HCT116 (cell line): ENCODE results near the gene CENPE. TPM values are rescaled to one million over a fixed set of nuclear protein-coding genes. Genes with fewer than 3 reads are reported as not detected.

Source experiments
- ATAC-seq: fragments of 200-7000 bp; cut with Tn5 transposase; 2 replicates; pipeline ENCODE4 v1.9.1; 2020; ENCODE audit warnings: mild to moderate bottlenecking, moderate library complexity
- BruUV-seq: library from RNA; stranded (reverse); fragments of 400-500 nt; replicated peaks from 2 replicates; lab custom pipeline; 2021; lab: Mats Ljungman, UMichigan
- CTCF ChIA-PET: fragments of 300-600 bp; sonication (Branson Sonifier 250); formaldehyde crosslinking; loops from one replicate; lab custom pipeline; 2021; ENCODE audit warnings: antibody characterized with exemption; lab: Charles Lee
- POLR2A ChIA-PET: fragments of 300-600, 350-600 bp; sonication (Branson Sonifier 250); formaldehyde crosslinking; loops from one replicate; lab custom pipeline; 2021; ENCODE audit warnings: antibody characterized with exemption; lab: Charles Lee
- RAD21 ChIA-PET, 2 experiments: fragments of 300-600 bp; sonication (Branson Sonifier 250); formaldehyde crosslinking; loops; one replicate each; lab custom pipeline; 2023; ENCODE audit warnings: low total read pairs in 2 of 2; ENCODE audit not compliant: uncharacterized antibody in 2 of 2, unreplicated experiment in 2 of 2, low non-redundant PET in 1 of 2; lab: Charles Lee
- DNase-seq: peaks from one replicate; pipeline ENCODE4 v3.0.0-alpha.2; 2010; ENCODE audit warnings: low read depth, low spot score
- H2AFZ ChIP-seq: fragments of 200-600 bp; shearing (Covaris generic), sonication (generic); 2 replicates; pipeline ENCODE4 v1.6.1; 2017; ENCODE audit warnings: low read depth, mixed run types, mixed read lengths, antibody characterized with exemption, low read length; ENCODE audit not compliant: poor library complexity, severe bottlenecking
- H3K27ac ChIP-seq: 2 replicates; pipeline ENCODE4 v1.5.1; 2012; ENCODE audit warnings: low read depth, low read length
- H3K27me3 ChIP-seq: fragments of 200-600 bp; sonication (generic); 2 replicates; pipeline ENCODE4 v1.6.1; 2016; ENCODE audit warnings: mixed run types, low read length, mixed read lengths; ENCODE audit not compliant: insufficient read depth
- H3K36me3 ChIP-seq, 2 experiments: fragments of 200-500 bp in 1 of 2; fragments of 200-600 bp in 1 of 2; sonication (Bioruptor generic) in 1 of 2; sonication (generic) in 1 of 2; 2 replicates each; pipeline versions ENCODE4 v1.5.1 to v1.6.1; 2014 to 2016; ENCODE audit warnings: low read length in 2 of 2, inconsistent platforms in 1 of 2, mixed read lengths in 1 of 2, mixed run types in 1 of 2; ENCODE audit not compliant: insufficient read depth in 2 of 2, control insufficient read depth in 1 of 2
- H3K4me1 ChIP-seq, 2 experiments: fragments of 200-600 bp in 1 of 2; sonication (generic) in 1 of 2; 2 replicates each; pipeline versions ENCODE4 v1.5.1 to v1.6.1; 2012 to 2017; ENCODE audit warnings: low read length in 2 of 2, inconsistent platforms in 1 of 2, mild to moderate bottlenecking in 1 of 2, mixed read lengths in 1 of 2, mixed run types in 1 of 2, moderate library complexity in 1 of 2; ENCODE audit not compliant: insufficient read depth in 2 of 2, control insufficient read depth in 1 of 2
- H3K4me2 ChIP-seq: fragments of 200-600 bp; sonication (generic); 2 replicates; pipeline ENCODE4 v1.6.1; 2017; ENCODE audit warnings: mixed run types, low read length, mixed read lengths
- H3K4me3 ChIP-seq, 2 experiments: fragments of 200-600 bp in 1 of 2; sonication (generic) in 1 of 2; replicated peaks in 1 of 2; 2 replicates each; pipeline ENCODE4 v1.5.1; 2011 to 2016; ENCODE audit warnings: low read length in 2 of 2, control low read depth in 1 of 2, low read depth in 1 of 2, mild to moderate bottlenecking in 1 of 2, mixed read lengths in 1 of 2, mixed run types in 1 of 2
- H3K79me2 ChIP-seq: fragments of 200-600 bp; sonication (generic); 2 replicates; pipeline ENCODE4 v1.6.1; 2017; ENCODE audit warnings: mild to moderate bottlenecking, mixed run types, low read length, moderate library complexity, mixed read lengths; ENCODE audit not compliant: insufficient read depth
- H3K9ac ChIP-seq: fragments of 200-600 bp; sonication (generic); 2 replicates; pipeline ENCODE4 v1.6.1; 2016; ENCODE audit warnings: low read length, mixed read lengths
- H3K9me2 ChIP-seq: fragments of 200-600 bp; sonication (generic), shearing (Covaris generic); 2 replicates; pipeline ENCODE4 v1.6.1; 2017; ENCODE audit warnings: mixed run types, mild to moderate bottlenecking, moderate library complexity; ENCODE audit not compliant: insufficient read depth
- H3K9me3 ChIP-seq, 2 experiments: fragments of 200-500 bp in 1 of 2; fragments of 200-600 bp in 1 of 2; sonication (Bioruptor generic) in 1 of 2; sonication (generic) in 1 of 2; 2 replicates each; pipeline ENCODE4 v1.6.1; 2014 to 2017; ENCODE audit warnings: low read length in 2 of 2, mixed read lengths in 2 of 2, inconsistent platforms in 1 of 2, low read depth in 1 of 2, mild to moderate bottlenecking in 1 of 2, mixed run types in 1 of 2, moderate library complexity in 1 of 2; ENCODE audit not compliant: control insufficient read depth in 1 of 2, insufficient read depth in 1 of 2
- H4K20me1 ChIP-seq: fragments of 200-600 bp; sonication (generic), shearing (Covaris generic); 2 replicates; pipeline ENCODE4 v1.6.1; 2017; ENCODE audit warnings: mixed run types, mild to moderate bottlenecking, moderate library complexity; ENCODE audit not compliant: insufficient read depth
- ATF3 ChIP-seq: IDR thresholded peaks from 2 replicates; pipeline ENCODE4 v1.6.1; 2012
- CTCF ChIP-seq, 3 experiments: fragments of 200-600 bp in 1 of 3; sonication (generic) in 1 of 3; IDR thresholded peaks in 2 of 3; conservative IDR thresholded peaks in 1 of 3; 2 replicates each; pipeline ENCODE4 v1.5.1; 2012 to 2017; ENCODE audit warnings: low read depth in 2 of 3, low read length in 2 of 3, antibody characterized with exemption in 1 of 3, borderline replicate concordance in 1 of 3, control low read depth in 1 of 3, mild to moderate bottlenecking in 1 of 3, mixed read lengths in 1 of 3, mixed run types in 1 of 3, moderate library complexity in 1 of 3; ENCODE audit not compliant: insufficient read depth in 1 of 3
- EGR1 ChIP-seq: IDR thresholded peaks from 2 replicates; pipeline ENCODE4 v1.6.1; 2012; ENCODE audit warnings: low read depth
- EZH2 ChIP-seq: fragments of 200-600 bp; sonication (generic); IDR thresholded peaks from 2 replicates; pipeline ENCODE4 v1.6.1; 2017; ENCODE audit warnings: antibody characterized with exemption, mixed run types
- EZH2phosphoT487 ChIP-seq: fragments of 200-600 bp; IDR thresholded peaks from 2 replicates; pipeline ENCODE4 v1.6.1; 2018; ENCODE audit warnings: antibody characterized with exemption, borderline replicate concordance
- FOSL1 ChIP-seq: IDR thresholded peaks from 2 replicates; pipeline ENCODE4 v1.6.1; 2012; ENCODE audit warnings: low read depth
- JUND ChIP-seq: IDR thresholded peaks from 2 replicates; pipeline ENCODE4 v1.6.1; 2012
- MAX ChIP-seq: IDR thresholded peaks from 2 replicates; pipeline ENCODE4 v1.6.1; 2012
- POLR2A ChIP-seq: IDR thresholded peaks from 2 replicates; pipeline ENCODE4 v1.7.0; 2011; ENCODE audit warnings: borderline replicate concordance; ENCODE audit not compliant: insufficient read depth, insufficient read length; ENCODE audit errors: extremely low read depth
- POLR2AphosphoS5 ChIP-seq: IDR thresholded peaks from 2 replicates; pipeline ENCODE4 v1.6.1; 2011; ENCODE audit warnings: mild to moderate bottlenecking, low read depth, low read length, moderate library complexity
- REST ChIP-seq: IDR thresholded peaks from 2 replicates; pipeline ENCODE4 v1.6.1; 2012; ENCODE audit warnings: low read depth
- SIN3A ChIP-seq: IDR thresholded peaks from 2 replicates; pipeline ENCODE4 v1.6.1; 2012; ENCODE audit warnings: low read depth
- SP1 ChIP-seq: IDR thresholded peaks from 2 replicates; pipeline ENCODE4 v1.6.1; 2012; ENCODE audit warnings: low read depth
- TCF7L2 ChIP-seq: IDR thresholded peaks from 2 replicates; pipeline ENCODE4 v1.7.0; 2011; ENCODE audit warnings: borderline replicate concordance, inconsistent platforms; ENCODE audit not compliant: insufficient read depth, insufficient read length; ENCODE audit errors: extremely low read depth
- ZBTB33 ChIP-seq: IDR thresholded peaks from 2 replicates; pipeline ENCODE4 v1.6.1; 2011; ENCODE audit warnings: mild to moderate bottlenecking, low read length, moderate library complexity; ENCODE audit not compliant: insufficient replicate concordance; ENCODE audit errors: extremely low read depth
- ZFX ChIP-seq: fragments of 450-650 bp; IDR thresholded peaks from 2 replicates; pipeline ENCODE4 v1.6.1; 2017
- intact Hi-C: fragments of 100-400 bp; cut with micrococcal nuclease; formaldehyde crosslinking; loops from 2 replicates; pipeline ENCODE4 v1.10.0; 2022
- total RNA-seq: library from RNA; stranded (reverse); gene quantifications from one replicate; pipeline ENCODE4 v1.2.1, GENCODE V29; 2021; ENCODE audit not compliant: unreplicated experiment

The CENPE gene
- total RNA-seq, 1 experiment from 2014 or later: 31.3 TPM

- no peak overlapping the region for H3K27ac ChIP-seq
- no peaks in the 10 kb centered on the region for H3K79me2 ChIP-seq
- H4K20me1 ChIP-seq: no peaks in the 10 kb centered on the region
- no peak overlapping the region for H3K9ac ChIP-seq
- intact Hi-C loops: no loop called here
- no peaks in the 10 kb centered on the region for H3K27me3 ChIP-seq
- H3K4me1 ChIP-seq: no peaks in the 10 kb centered on the region
- POLR2A ChIA-PET: no interaction called here
- no TSS peak for BruUV-seq
- ATAC-seq: no peak
- no peak overlapping the region for H3K4me2 ChIP-seq
- TF ChIP-seq ATF3 (no peak), CTCF (IDR thresholded peaks at IDR 0.05 in 2 of 3, conservative IDR thresholded peaks at IDR 0.05 in 1 of 3; ENCODE audit: borderline replicate concordance in 1 of 3, insufficient read depth in 1 of 3, low read depth in 2 of 3, low read length in 2 of 3) (no peak), SIN3A (no peak), EGR1 (no peak), FOSL1 (no peak), REST (no peak), JUND (no peak), EZH2 (no peak), MAX (no peak), ZBTB33 (no peak), SP1 (no peak), EZH2phosphoT487 (no peak), POLR2A (no peak), ZFX (no peak), TCF7L2 (no peak), POLR2AphosphoS5 (no peak)
- TF ChIP-seq, all 23 proteins: peak for 0
- no peak overlapping the region for H2AFZ ChIP-seq
- ChIA-PET RAD21 (no interaction called here), CTCF (no interaction called here)
- H3K9me2 ChIP-seq: no peaks in the 10 kb centered on the region
- H3K9me3 ChIP-seq: no peaks in the 10 kb centered on the region
- H3K36me3 ChIP-seq: peaks cover 10 to 13% of the 10 kb centered on the region in 2 experiments
- no peak overlapping the region for H3K4me3 ChIP-seq
- no peak for DNase-seq
These were observed 80.0 kb downstream of the CENPE start for GRCh38 chr4:103118166-103118565.
